H1 (cell line): ENCODE results near the gene SLC28A2. TPM values are rescaled to one million over a fixed set of nuclear protein-coding genes. Genes with fewer than 3 reads are reported as not detected.
A peak's percentile ranks its signal among the peaks of the same experiment; 100 is the strongest.

Experiments used
- CTCF ChIA-PET: fragments of 300-600 bp; sonication (Branson Sonifier 250); formaldehyde crosslinking; loops from one replicate; lab custom pipeline; 2021; ENCODE audit not compliant: partially characterized antibody; lab: Charles Lee
- POLR2A ChIA-PET: fragments of 300-600 bp; sonication (Branson Sonifier 250); formaldehyde crosslinking; loops from one replicate; lab custom pipeline; 2021; ENCODE audit warnings: inconsistent platforms; ENCODE audit not compliant: partially characterized antibody; lab: Charles Lee
- DNase-seq, 2 experiments: peaks; one replicate each; pipeline versions ENCODE4 v3.0.0 to v3.0.0-alpha.2; 2010 to 2022; ENCODE audit warnings: low spot score in 2 of 2, low read depth in 1 of 2, mixed read lengths in 1 of 2
- FAIRE-seq: peaks from 2 replicates; lab custom pipeline; 2011; peaks lifted over from hg19 to GRCh38; lab: Jason Lieb, UNC
- H2AFZ ChIP-seq: 2 replicates; pipeline ENCODE4 v1.8.1; 2012; ENCODE audit warnings: low read length, inconsistent platforms
- H2AK5ac ChIP-seq: 2 replicates; pipeline ENCODE4 v1.6.1; 2013; ENCODE audit warnings: low read depth, low read length
- H2BK120ac ChIP-seq: replicated peaks from 2 replicates; pipeline ENCODE3; 2013; ENCODE audit warnings: low read depth, low read length, inconsistent platforms
- H2BK12ac ChIP-seq: 2 replicates; pipeline ENCODE4 v1.6.1; 2013; ENCODE audit warnings: low read depth, low read length
- H2BK15ac ChIP-seq: 2 replicates; pipeline ENCODE4 v1.6.1; 2013; ENCODE audit warnings: low read length
- H2BK20ac ChIP-seq: 2 replicates; pipeline ENCODE4 v1.6.1; 2013; ENCODE audit warnings: low read length
- H2BK5ac ChIP-seq: 2 replicates; pipeline ENCODE4 v1.6.1; 2013; ENCODE audit warnings: low read depth, low read length
- H3K14ac ChIP-seq: 2 replicates; pipeline ENCODE4 v1.6.1; 2013; ENCODE audit warnings: inconsistent platforms; ENCODE audit not compliant: insufficient read length
- H3K18ac ChIP-seq: 2 replicates; pipeline ENCODE4 v1.6.1; 2013; ENCODE audit warnings: low read length; ENCODE audit errors: extremely low read depth
- H3K23ac ChIP-seq: 2 replicates; pipeline ENCODE4 v1.6.1; 2013; ENCODE audit warnings: inconsistent platforms; ENCODE audit not compliant: insufficient read length
- H3K23me2 ChIP-seq: 2 replicates; pipeline ENCODE4 v1.6.1; 2013; ENCODE audit warnings: low read depth, low read length
- H3K27ac ChIP-seq: 2 replicates; pipeline ENCODE4 v1.6.1; 2011; ENCODE audit warnings: low read depth, low read length, inconsistent platforms
- H3K27me3 ChIP-seq, 4 experiments: replicated peaks in 1 of 4; 1 replicate in 1 of 4; 2 replicates in 3 of 4; pipeline versions ENCODE4 v1.6.1 to v1.8.1; 2011 to 2013; ENCODE audit warnings: low read length in 3 of 4, mild to moderate bottlenecking in 3 of 4, inconsistent platforms in 2 of 4, mixed read lengths in 2 of 4, moderate library complexity in 1 of 4; ENCODE audit not compliant: control insufficient read depth in 3 of 4, insufficient read depth in 3 of 4; ENCODE audit errors: extremely low read depth in 1 of 4
- H3K36me3 ChIP-seq, 4 experiments: 2 replicates each; pipeline versions ENCODE4 v1.6.1 to v1.8.1; 2011 to 2013; ENCODE audit warnings: mild to moderate bottlenecking in 4 of 4, low read length in 3 of 4, moderate library complexity in 2 of 4, control low read depth in 1 of 4, inconsistent platforms in 1 of 4; ENCODE audit not compliant: insufficient read depth in 4 of 4, control insufficient read depth in 2 of 4
- H3K4ac ChIP-seq: replicated peaks from 2 replicates; pipeline ENCODE3; 2013; ENCODE audit warnings: low read length, low read depth, mixed read lengths, inconsistent platforms; ENCODE audit not compliant: insufficient read length
- H3K4me1 ChIP-seq, 4 experiments: replicated peaks in 1 of 4; 1 replicate in 1 of 4; 2 replicates in 3 of 4; pipeline versions ENCODE4 v1.6.1 to v1.8.1; 2011 to 2013; ENCODE audit warnings: low read length in 3 of 4, inconsistent platforms in 2 of 4, mixed read lengths in 1 of 4; ENCODE audit not compliant: insufficient read depth in 4 of 4, control insufficient read depth in 3 of 4
- H3K4me2 ChIP-seq, 2 experiments: 2 replicates each; pipeline versions ENCODE4 v1.6.1 to v1.8.1; 2011 to 2013; ENCODE audit warnings: low read depth in 2 of 2, low read length in 2 of 2, control low read depth in 1 of 2, inconsistent platforms in 1 of 2, mild to moderate bottlenecking in 1 of 2; ENCODE audit not compliant: insufficient read depth in 1 of 2
- H3K4me3 ChIP-seq, 4 experiments: fragments of 200-600, 300-600 bp in 1 of 4; sonication (generic), shearing (Covaris generic), sonication (Bioruptor Twin) in 1 of 4; 2 replicates each; pipeline versions ENCODE4 v1.5.1 to v1.8.1; 2011 to 2016; ENCODE audit warnings: low read length in 4 of 4, low read depth in 3 of 4, control low read depth in 2 of 4, inconsistent platforms in 2 of 4, mild to moderate bottlenecking in 2 of 4, mixed read lengths in 1 of 4, moderate library complexity in 1 of 4; ENCODE audit not compliant: insufficient read depth in 2 of 4; ENCODE audit errors: extremely low read depth in 1 of 4
- H3K56ac ChIP-seq: replicated peaks from 2 replicates; pipeline ENCODE3; 2013; ENCODE audit warnings: low read depth, mild to moderate bottlenecking, mixed read lengths, low read length, inconsistent platforms; ENCODE audit not compliant: insufficient read length
- H3K79me1 ChIP-seq: 2 replicates; pipeline ENCODE4 v1.6.1; 2013; ENCODE audit warnings: low read depth, low read length, control low read depth
- H3K79me2 ChIP-seq, 2 experiments: 2 replicates each; pipeline versions ENCODE4 v1.6.1 to v1.8.1; 2012 to 2013; ENCODE audit warnings: low read length in 2 of 2, mild to moderate bottlenecking in 2 of 2, inconsistent platforms in 1 of 2; ENCODE audit not compliant: insufficient read depth in 2 of 2, control insufficient read depth in 1 of 2
- H3K9ac ChIP-seq, 4 experiments: replicated peaks in 1 of 4; 1 replicate in 1 of 4; 2 replicates in 3 of 4; pipeline versions ENCODE4 v1.6.1 to v1.8.1; 2011 to 2013; ENCODE audit warnings: low read depth in 3 of 4, low read length in 3 of 4, control low read depth in 2 of 4, mild to moderate bottlenecking in 2 of 4, moderate library complexity in 2 of 4, inconsistent platforms in 1 of 4; ENCODE audit errors: extremely low read depth in 1 of 4
- H3K9me3 ChIP-seq, 2 experiments: 2 replicates each; pipeline versions ENCODE4 v1.6.1 to v1.8.1; 2012 to 2013; ENCODE audit warnings: mild to moderate bottlenecking in 2 of 2, moderate library complexity in 2 of 2, control low read depth in 1 of 2, inconsistent platforms in 1 of 2, low read depth in 1 of 2, low read length in 1 of 2, mixed read lengths in 1 of 2; ENCODE audit not compliant: insufficient read depth in 2 of 2
- H4K20me1 ChIP-seq, 2 experiments: replicated peaks in 1 of 2; 2 replicates each; pipeline versions ENCODE3 to v1.8.1; 2011 to 2013; ENCODE audit warnings: inconsistent platforms in 2 of 2, low read length in 2 of 2, mild to moderate bottlenecking in 1 of 2; ENCODE audit not compliant: insufficient read depth in 2 of 2, control insufficient read depth in 1 of 2
- H4K5ac ChIP-seq: 2 replicates; pipeline ENCODE4 v1.6.1; 2013; ENCODE audit warnings: low read length, low read depth, mixed read lengths, inconsistent platforms; ENCODE audit not compliant: insufficient read length
- H4K8ac ChIP-seq: 2 replicates; pipeline ENCODE4 v1.8.0; 2013; ENCODE audit warnings: mild to moderate bottlenecking, moderate library complexity, low read length, inconsistent platforms; ENCODE audit not compliant: insufficient read depth; ENCODE audit errors: extremely low read depth
- H4K91ac ChIP-seq: replicated peaks from 2 replicates; pipeline ENCODE3; 2013; ENCODE audit warnings: low read length, mixed read lengths, inconsistent platforms; ENCODE audit not compliant: insufficient read length
- CTCF ChIP-seq, 3 experiments: IDR thresholded peaks; 1 replicate in 2 of 3; 2 replicates in 1 of 3; pipeline versions ENCODE4 v1.5.1 to v1.6.1; 2011; ENCODE audit warnings: low read length in 3 of 3, mild to moderate bottlenecking in 3 of 3, inconsistent platforms in 2 of 3, low read depth in 1 of 3, moderate library complexity in 1 of 3; ENCODE audit not compliant: insufficient read depth in 1 of 3; ENCODE audit errors: control extremely low read depth in 1 of 3
- PHF8 ChIP-seq: fragments of 200-600 bp; sonication (generic); conservative IDR thresholded peaks from 2 replicates; pipeline ENCODE4 v1.7.1; 2012; ENCODE audit warnings: low read depth, mild to moderate bottlenecking, inconsistent platforms, low read length, moderate library complexity
- RAD21 ChIP-seq, 2 experiments: IDR thresholded peaks in 1 of 2; conservative IDR thresholded peaks in 1 of 2; 2 replicates each; pipeline ENCODE4 v1.6.1; 2011; ENCODE audit warnings: low read depth in 2 of 2, low read length in 2 of 2, improper control_type of control experiment in 1 of 2, inconsistent platforms in 1 of 2, mild to moderate bottlenecking in 1 of 2, moderate library complexity in 1 of 2
- WGBS, 2 experiments: shearing (Covaris generic) in 1 of 2; methylation state at CpG; one replicate each; pipeline versions ENCODE4 v1.1.6 to v1.1.7; 2013 to 2015; ENCODE audit warnings: low lambda C conversion rate in 2 of 2, mixed read lengths in 2 of 2, inconsistent platforms in 1 of 2, low coverage in 1 of 2, missing lambda C conversion rate in 1 of 2; ENCODE audit not compliant: insufficient replicate concordance in 2 of 2, insufficient coverage in 1 of 2, insufficient read length in 1 of 2; ENCODE audit errors: extremely low coverage in 1 of 2, missing lambda C conversion rate in 1 of 2; 5-methylcytosine and 5-hydroxymethylcytosine counted together
- polyA plus RNA-seq, 7 experiments: library from polyadenylated mRNA; depleted of rRNA in 3 of 7; stranded (reverse) in 5 of 7; unstranded in 2 of 7; fragments of >200 nt in 5 of 7; fragments of 200-250 nt in 2 of 7; gene quantifications; 1 replicate in 5 of 7; 2 replicates in 1 of 7; 4 replicates in 1 of 7; pipeline versions ENCODE4 v1.2.1 to v1.2.3, GENCODE V29; 2011 to 2013; ENCODE audit warnings: missing spikeins in 2 of 7, mixed read lengths in 2 of 7
- total RNA-seq: library from RNA; stranded (reverse); fragmentation: NEBNext Ultra II Directional; extraction: Animal tissue kit (Norgen Biotek cat#: 25700); gene quantifications from 2 replicates; pipeline ENCODE4 v1.2.1, GENCODE V29; 2021

SLC28A2 gene
- total and polyA plus RNA-seq, 2 of the 8 experiments (the other 6 are each of a cell fraction or from before 2014, with no cell fraction given): 0.11 TPM; not detected in 1

GRCh38 chr15:45253330-45253729 lies 1.3 kb downstream of the SLC28A2 start:
- Histone ChIP-seq H3K4me1 (no peaks in the 10 kb centered on the region; a peak in 1 of 7 replicates), H2BK15ac (no peak overlapping the region), H4K5ac (no peak overlapping the region), H2BK12ac (no peak overlapping the region), H3K9ac (no peak overlapping the region), H2BK120ac (no peak overlapping the region), H3K4me3 (no peak overlapping the region), H3K23me2 (no peaks in the 10 kb centered on the region), H3K4ac (no peak overlapping the region), H3K36me3 (no peaks in the 10 kb centered on the region), H3K79me2 (no peaks in the 10 kb centered on the region), H3K4me2 (no peak overlapping the region), H3K23ac (no peak overlapping the region), H3K79me1 (no peaks in the 10 kb centered on the region), H3K14ac (no peak overlapping the region), H3K9me3 (no peaks in the 10 kb centered on the region), H3K27me3 (no peaks in the 10 kb centered on the region), H3K27ac (no peak overlapping the region), H2AK5ac (no peak overlapping the region), H2AFZ (peak overlapping the region; percentile 82), H3K18ac (no peak overlapping the region), H4K8ac (peak overlapping the region; percentile 19; the same call in 1 of the 2 replicates), H3K56ac (no peak overlapping the region), H2BK20ac (no peak overlapping the region), H4K20me1 (no peaks in the 10 kb centered on the region), H4K91ac (no peak overlapping the region), H2BK5ac (no peak overlapping the region)
- DNase-seq: peak in 1 of 2 experiments; percentile 47
- ChIA-PET POLR2A (interaction anchor here (1.1 kb wide), 1 partner anchor 89 kb away, joined by 4 read pairs; no protein-coding TSS in a partner anchor), CTCF (interaction anchor here (0.7 to 4.4 kb wide), 30 partner anchors 9 to 273 kb away, joined by 3 to 32 read pairs (median 4); no protein-coding TSS in a partner anchor)
- TF ChIP-seq RAD21 (IDR thresholded peaks at IDR 0.05 in 1 of 2, conservative IDR thresholded peaks at IDR 0.05 in 1 of 2; ENCODE audit: low read depth in 2 of 2, low read length in 2 of 2): peak; percentile 11 to 32; a peak in 3 of 4 replicates
- no peak for TF ChIP-seq PHF8
- peak in 2 of 3 experiments; percentile 38 to 46; a peak in 2 of 4 replicates for TF ChIP-seq CTCF (IDR thresholded peaks at IDR 0.05; ENCODE audit: control extremely low read depth in 1 of 3, insufficient read depth in 1 of 3, low read depth in 1 of 3, low read length in 3 of 3)
- FAIRE-seq: peak; percentile 36
- 63% methylated on average over 2 of the region's 2 CpGs; no CpG with 5 or more reads in 1 of the 2 experiments for WGBS, 2 experiments
